HUES64 (cell line): Measurements from ENCODE around the gene AMPD3.
"Not testable (repeated sequence)": the region's sequence is repeated elsewhere in the genome, so short reads cannot be mapped to it uniquely, and the experiment has no call there.

ENCODE experiments used
- H3K27ac ChIP-seq: 2 replicates; pipeline ENCODE4 v1.7.0; 2013; ENCODE audit warnings: low read depth, low read length, inconsistent platforms
- H3K27me3 ChIP-seq: 2 replicates; pipeline ENCODE4 v1.6.1; 2013; ENCODE audit warnings: mild to moderate bottlenecking, low read length; ENCODE audit not compliant: insufficient read depth
- H3K36me3 ChIP-seq: 2 replicates; pipeline ENCODE4 v1.6.1; 2013; ENCODE audit warnings: mild to moderate bottlenecking, low read length; ENCODE audit not compliant: insufficient read depth
- H3K4me1 ChIP-seq: 2 replicates; pipeline ENCODE4 v1.6.1; 2013; ENCODE audit warnings: mild to moderate bottlenecking, low read length, moderate library complexity; ENCODE audit not compliant: insufficient read depth
- H3K4me3 ChIP-seq: 2 replicates; pipeline ENCODE4 v1.5.1; 2013; ENCODE audit warnings: mild to moderate bottlenecking, low read length, moderate library complexity
- H3K9ac ChIP-seq: 2 replicates; pipeline ENCODE4 v1.6.1; 2013; ENCODE audit warnings: mild to moderate bottlenecking, low read depth, low read length
- H3K9me3 ChIP-seq: 2 replicates; pipeline ENCODE4 v1.6.1; 2013; ENCODE audit warnings: low read depth, low read length; ENCODE audit not compliant: insufficient read depth
- WGBS: fragments of 150-250, 120-280 bp; methylation state at CpG from one replicate; pipeline ENCODE4 v1.1.7; 2013; ENCODE audit warnings: missing lambda C conversion rate; 5-methylcytosine and 5-hydroxymethylcytosine counted together

The AMPD3 gene

GRCh38 chr11:10414659-10415058, 40.4 kb upstream of the AMPD3 start:
- no peaks in the 10 kb centered on the region for H3K9me3 ChIP-seq
- no peaks in the 10 kb centered on the region for H3K4me1 ChIP-seq
- no peak overlapping the region for H3K4me3 ChIP-seq
- H3K27me3 ChIP-seq, result no peaks in the 10 kb centered on the region
- no peaks in the 10 kb centered on the region for H3K36me3 ChIP-seq
- H3K27ac ChIP-seq, result no peak overlapping the region
- H3K9ac ChIP-seq, result no peak overlapping the region
- 86% methylated on average over 10 of the region's 10 CpGs for WGBS

DNA sequence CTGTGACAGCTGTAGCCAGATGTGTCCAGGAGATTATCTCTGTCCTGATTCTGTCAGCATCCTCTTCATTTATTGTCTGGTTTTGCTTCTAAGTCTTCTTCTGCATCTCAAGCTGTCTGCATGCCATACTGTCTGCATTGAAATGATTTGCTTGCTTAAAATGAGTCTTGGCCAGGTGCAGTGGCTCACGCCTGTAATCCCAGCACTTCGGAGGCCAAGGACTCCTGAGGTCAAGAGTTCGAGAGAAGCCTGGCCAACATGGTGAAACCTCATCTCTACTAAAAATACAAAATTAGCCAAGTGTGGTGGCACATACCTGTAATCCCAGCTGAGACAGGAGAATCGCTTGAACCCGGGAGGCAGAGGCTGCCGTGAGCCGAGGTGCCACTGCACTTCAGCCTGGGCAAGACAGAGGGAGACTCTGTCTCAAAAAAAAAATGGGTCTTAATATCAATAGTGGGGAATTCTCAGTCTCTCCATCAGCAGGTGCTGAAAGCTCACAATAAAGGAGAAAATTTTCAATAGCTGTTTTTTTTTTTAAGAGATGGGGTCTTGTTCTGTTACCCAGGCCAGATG, 39.2 kb upstream of the AMPD3 start:
- no peak overlapping the region for H3K4me3 ChIP-seq
- H3K27me3 ChIP-seq, result no peaks in the 10 kb centered on the region
- no peaks in the 10 kb centered on the region for H3K36me3 ChIP-seq
- H3K9me3 ChIP-seq, result no peaks in the 10 kb centered on the region
- no peak overlapping the region for H3K9ac ChIP-seq
- no peak overlapping the region for H3K27ac ChIP-seq
- 94% methylated on average over 7 of the region's 7 CpGs for WGBS
- H3K4me1 ChIP-seq, result no peaks in the 10 kb centered on the region

- Histone ChIP-seq H3K27me3 (no peaks in the 10 kb centered on the region), H3K9ac (no peak overlapping the region), H3K4me1 (no peaks in the 10 kb centered on the region), H3K36me3 (no peaks in the 10 kb centered on the region), H3K9me3 (no peaks in the 10 kb centered on the region), H3K4me3 (no peak overlapping the region), H3K27ac (no peak overlapping the region)
- WGBS, result 92% methylated on average over 6 of the region's 6 CpGs
Measured at GRCh38 chr11:10418259-10418949, 36.7 kb upstream of the AMPD3 start.

DNA sequence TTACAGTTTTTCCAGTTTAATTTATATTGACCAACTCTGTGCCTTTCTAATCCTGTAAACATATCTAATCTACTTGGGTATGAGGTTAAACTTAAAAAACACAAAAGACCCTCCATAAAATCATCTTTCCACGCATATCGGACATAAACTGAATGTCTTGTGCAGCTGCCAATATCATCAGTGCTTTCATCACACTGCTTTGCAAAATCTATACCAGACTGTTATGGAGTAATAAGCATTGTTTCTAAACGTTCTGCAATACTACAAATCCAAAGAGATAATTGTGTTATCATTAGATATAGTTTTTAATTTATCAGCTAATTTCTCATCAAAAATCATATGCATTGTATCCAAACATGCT, 36.1 kb upstream of the AMPD3 start:
- Histone ChIP-seq H3K27ac (no peak overlapping the region), H3K4me3 (no peak overlapping the region), H3K4me1 (no peaks in the 10 kb centered on the region), H3K27me3 (no peaks in the 10 kb centered on the region), H3K36me3 (no peaks in the 10 kb centered on the region), H3K9ac (no peak overlapping the region), H3K9me3 (no peaks in the 10 kb centered on the region)
- WGBS, result 89% methylated on average over 2 of the region's 3 CpGs

DNA sequence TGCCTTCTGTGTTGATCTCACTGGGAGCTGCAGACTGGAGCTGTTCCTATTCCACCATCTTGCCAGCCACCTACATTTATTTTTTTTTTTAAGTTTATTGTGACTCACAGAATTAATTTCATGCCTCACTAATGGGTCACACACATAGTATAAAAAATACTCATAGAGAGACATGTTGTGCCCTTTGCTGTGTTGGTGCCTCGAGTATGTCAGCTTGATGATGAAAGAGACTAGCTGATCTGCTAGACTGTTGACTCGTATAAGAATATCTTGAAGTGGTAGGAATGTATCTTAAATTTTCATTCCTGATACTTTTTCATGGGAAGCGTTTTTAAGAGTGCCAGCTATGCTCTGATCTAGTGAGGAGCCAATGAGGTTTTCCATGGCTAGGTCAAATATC, 28.6 kb upstream of the AMPD3 start:
- H3K36me3 ChIP-seq, result no peaks in the 10 kb centered on the region
- H3K9ac ChIP-seq, result no peak overlapping the region
- no peak overlapping the region for H3K4me3 ChIP-seq
- WGBS, result 89% methylated on average over 3 of the region's 3 CpGs
- no peaks in the 10 kb centered on the region for H3K27me3 ChIP-seq
- H3K27ac ChIP-seq, result no peak overlapping the region
- H3K9me3 ChIP-seq, result no peaks in the 10 kb centered on the region; the same call in 1 of the 2 replicates
- no peaks in the 10 kb centered on the region for H3K4me1 ChIP-seq

DNA sequence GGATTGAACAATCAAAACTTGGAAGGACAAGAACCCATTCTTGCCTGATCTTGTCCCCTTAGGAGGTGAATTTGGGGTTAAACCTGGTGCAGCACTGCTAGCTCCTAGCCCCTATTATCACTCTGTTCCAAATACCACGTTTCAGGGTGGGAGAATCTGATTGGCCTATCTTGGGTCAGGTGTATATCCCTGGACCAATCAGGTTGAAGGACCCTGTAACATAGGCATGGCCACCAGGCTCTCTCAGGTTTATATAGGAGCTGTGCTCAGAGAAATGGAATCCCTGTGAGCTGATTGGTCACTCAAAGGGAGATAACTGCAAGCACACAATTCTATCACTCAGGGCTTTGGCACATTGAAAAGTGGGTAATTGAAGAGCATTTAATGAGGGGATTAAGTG, 26.6 kb upstream of the AMPD3 start:
- WGBS, result 85% methylated on average over 1 of the region's 1 CpG
- Histone ChIP-seq H3K4me1 (no peaks in the 10 kb centered on the region), H3K36me3 (no peaks in the 10 kb centered on the region), H3K27ac (no peak overlapping the region), H3K27me3 (no peaks in the 10 kb centered on the region), H3K9me3 (no peaks in the 10 kb centered on the region; the same call in 1 of the 2 replicates), H3K4me3 (no peak overlapping the region), H3K9ac (no peak overlapping the region)

DNA sequence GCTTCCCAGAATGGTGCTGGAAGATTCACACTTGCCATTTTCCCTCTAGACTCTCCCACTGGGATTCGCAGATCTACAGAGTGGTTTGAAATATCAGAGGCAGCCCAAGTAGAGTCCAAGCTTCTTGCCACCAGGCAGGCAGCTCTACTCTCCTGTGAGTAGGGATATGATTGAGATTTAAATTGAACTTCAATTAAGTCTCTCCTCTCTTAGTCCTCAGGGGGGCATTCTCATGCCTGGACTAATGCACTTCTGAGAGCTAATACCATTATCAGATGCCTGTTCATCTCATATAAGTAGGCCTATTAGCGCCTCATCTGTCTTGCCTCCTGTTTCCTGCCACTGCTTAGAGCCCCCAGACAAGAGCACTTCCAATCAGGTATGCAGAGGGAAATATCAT, 25.5 kb upstream of the AMPD3 start:
- Histone ChIP-seq H3K4me3 (no peak overlapping the region), H3K9me3 (no peaks in the 10 kb centered on the region; the same call in 1 of the 2 replicates), H3K27me3 (no peaks in the 10 kb centered on the region), H3K36me3 (no peaks in the 10 kb centered on the region), H3K4me1 (no peaks in the 10 kb centered on the region), H3K9ac (no peak overlapping the region), H3K27ac (no peak overlapping the region)
- 96% methylated on average over 2 of the region's 2 CpGs for WGBS

DNA sequence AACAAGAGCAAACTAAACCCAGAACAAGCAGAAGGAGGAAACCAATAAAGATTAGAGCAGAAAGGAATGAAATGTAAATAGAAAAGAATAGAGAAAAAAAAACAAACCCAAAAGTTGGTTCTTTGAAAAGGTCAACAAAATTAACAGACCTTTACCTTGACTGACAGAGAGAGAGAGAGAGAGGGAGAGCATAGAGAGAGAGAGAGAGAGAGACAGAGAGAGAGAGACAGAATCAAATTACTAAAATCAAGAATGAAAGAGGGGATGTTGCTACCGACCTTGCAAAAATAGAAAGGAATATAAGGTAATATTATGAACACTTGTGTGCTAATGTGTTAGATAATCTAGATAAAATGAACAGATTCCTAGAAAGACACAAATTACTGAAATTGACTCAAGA, 22.6 kb upstream of the AMPD3 start:
- Histone ChIP-seq H3K27me3 (no peaks in the 10 kb centered on the region), H3K27ac (no peak overlapping the region), H3K9me3 (no peaks in the 10 kb centered on the region), H3K36me3 (no peaks in the 10 kb centered on the region), H3K4me3 (no peak overlapping the region), H3K9ac (no peak overlapping the region), H3K4me1 (no peaks in the 10 kb centered on the region)
- WGBS, result 75% methylated on average over 1 of the region's 1 CpG

DNA sequence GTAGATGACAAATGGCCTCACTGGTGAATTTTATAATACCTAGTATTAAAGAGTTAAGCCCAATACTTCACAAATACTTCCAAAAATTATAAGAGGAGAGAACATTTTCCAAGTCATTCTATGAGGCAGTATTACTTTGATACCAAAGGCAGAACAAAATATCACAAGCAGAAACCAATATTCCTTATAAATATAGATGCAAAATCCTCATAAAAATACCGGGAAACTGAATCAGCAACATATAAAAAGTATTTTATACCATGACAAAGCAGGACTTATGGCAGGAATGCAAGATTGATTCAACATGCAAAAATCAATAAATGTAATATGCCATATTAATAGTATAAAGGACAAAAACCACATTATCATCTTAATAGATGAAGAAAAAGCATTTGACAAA, 22.1 kb upstream of the AMPD3 start:
- 100% methylated on average over 1 of the region's 1 CpG for WGBS

GRCh38 chr11:10436224-10436623, 18.8 kb upstream of the AMPD3 start:
- Histone ChIP-seq H3K27me3 (no peaks in the 10 kb centered on the region), H3K9me3 (no peaks in the 10 kb centered on the region), H3K4me1 (peaks cover 6% of the 10 kb centered on the region; the same call in 1 of the 2 replicates), H3K27ac (no peak overlapping the region), H3K4me3 (no peak overlapping the region), H3K9ac (no peak overlapping the region), H3K36me3 (no peaks in the 10 kb centered on the region)
- 91% methylated on average over 1 of the region's 1 CpG for WGBS

More for the DNA sequence above, 22.1 kb upstream of the AMPD3 start:
- H3K27me3 ChIP-seq, result no peaks in the 10 kb centered on the region
- H3K4me3 ChIP-seq, result no peak overlapping the region
- no peaks in the 10 kb centered on the region for H3K36me3 ChIP-seq
- H3K4me1 ChIP-seq, result no peaks in the 10 kb centered on the region
- H3K9ac ChIP-seq, result no peak overlapping the region
- no peak overlapping the region for H3K27ac ChIP-seq
- no peaks in the 10 kb centered on the region for H3K9me3 ChIP-seq

- 96% methylated on average over 1 of the region's 1 CpG for WGBS
- H3K27ac ChIP-seq, H3K4me1 ChIP-seq, H3K27me3 ChIP-seq, H3K9ac ChIP-seq, H3K9me3 ChIP-seq, H3K4me3 ChIP-seq, H3K36me3 ChIP-seq: not testable (repeated sequence)
Measured at GRCh38 chr11:10436683-10437082, 18.4 kb upstream of the AMPD3 start.

- Histone ChIP-seq H3K9me3 (no peaks in the 10 kb centered on the region), H3K9ac (no peak overlapping the region), H3K4me1 (peaks cover 6% of the 10 kb centered on the region; the same call in 1 of the 2 replicates), H3K27ac (no peak overlapping the region), H3K36me3 (no peaks in the 10 kb centered on the region), H3K4me3 (no peak overlapping the region), H3K27me3 (no peaks in the 10 kb centered on the region)
Measured at GRCh38 chr11:10438458-10438857, 16.6 kb upstream of the AMPD3 start.
